ENCODE data around the gene ADAMTSL5. TPM values are rescaled to one million over a fixed set of nuclear protein-coding genes. Genes with fewer than 3 reads are reported as not detected.

The ADAMTSL5 gene
- total and polyA plus RNA-seq, 2 of the 13 experiments (the other 11 are each of a cell fraction or from before 2014, with no cell fraction given): 0.60 to 2.7 TPM

- in situ Hi-C loops (cut with HindIII; ENCODE audit: extremely low pct_ligation_motif_present, low pct_unique_long_range_greater_than_20kb): no loop called here
- peaks cover 7% of the 10 kb centered on the region; the same call in 1 of the 2 replicates for H3K4me1 ChIP-seq (ENCODE audit: insufficient read depth, low read length)
- ChIA-PET POLR2A (no interaction called here), CTCF (ENCODE audit: low intra/inter-chr PET ratio, low total read pairs) (no interaction called here)
- no peaks in the 10 kb centered on the region for H3K9me3 ChIP-seq (ENCODE audit: low read length)
- WGBS (ENCODE audit: low lambda C conversion rate): 96% methylated on average over 36 of the region's 66 CpGs
- no peak for FAIRE-seq
- no peak overlapping the region for H3K27ac ChIP-seq (ENCODE audit: extremely low read length, insufficient read depth, low read length)
- no peak for ATAC-seq
- peaks cover 0 to 1% of the 10 kb centered on the region in 2 experiments; a peak in 2 of 5 replicates for H3K36me3 ChIP-seq (replicated peaks in 1 of 2; ENCODE audit: control insufficient read depth in 1 of 2, insufficient read depth in 2 of 2, low read length in 2 of 2)
- no peak overlapping the region for H3K4me3 ChIP-seq (replicated peaks in 1 of 3; ENCODE audit: insufficient read depth in 1 of 3, low read depth in 2 of 3, low read length in 3 of 3)
- H3K9ac ChIP-seq (ENCODE audit: insufficient read depth, low read depth, low read length): no peak overlapping the region
- no peaks in the 10 kb centered on the region for H3K27me3 ChIP-seq (ENCODE audit: control insufficient read depth in 1 of 2, insufficient read depth in 2 of 2, low read length in 2 of 2)
- BruUV-seq (replicated peaks): no TSS peak
- TF ChIP-seq MZF1 (CRISPR knock-in tag; IDR thresholded peaks at IDR 0.05; ENCODE audit: borderline replicate concordance) (no peak), MAZ (IDR thresholded peaks at IDR 0.05; ENCODE audit: borderline replicate concordance, low read depth, low read length) (no peak), MAZ (CRISPR knock-in tag; IDR thresholded peaks at IDR 0.05; ENCODE audit: low read depth) (no peak), ZBTB33 (CRISPR knock-in tag; IDR thresholded peaks at IDR 0.05) (0 out of 2 replicates have a peak, but pooled peaks have one; percentile 28), ETV5 (CRISPR knock-in tag; IDR thresholded peaks at IDR 0.05; ENCODE audit: borderline replicate concordance) (no peak), TIGD3 (CRISPR knock-in tag; IDR thresholded peaks at IDR 0.05; ENCODE audit: borderline replicate concordance) (no peak), SYNCRIP (IDR thresholded peaks at IDR 0.05; ENCODE audit: insufficient read depth, low read depth, low read length) (no peak)
- H4K20me1 ChIP-seq (ENCODE audit: insufficient read depth, low read length): no peaks in the 10 kb centered on the region
- no peak for DNase-seq (ENCODE audit: low spot score)
- H3K4me2 ChIP-seq (ENCODE audit: low read depth, low read length): no peak overlapping the region
- no peaks in the 10 kb centered on the region for H3K79me2 ChIP-seq (ENCODE audit: insufficient read depth, low read length)
- H2AFZ ChIP-seq (ENCODE audit: low read length): no peak overlapping the region
- intact Hi-C loops (cut with micrococcal nuclease; ENCODE audit: unreplicated experiment): no loop called here
Observed at GRCh38 chr19:1556390-1557070, 43.7 kb upstream of the ADAMTSL5 start.

Data from HepG2 (cell line).